ENCODE results near the gene ADAMTS12.
"Not testable (repeated sequence)": the region's sequence is repeated elsewhere in the genome, so short reads cannot be mapped to it uniquely, and the experiment has no call there.

The ADAMTS12 gene

GRCh38 chr5:33563983-33564908 lies 327.5 kb downstream of the ADAMTS12 start:
- DNase-seq, result no peak

- DNase-seq, result no peak
These were observed 328.3 kb downstream of the ADAMTS12 start for GRCh38 chr5:33563530-33563929.

- DNase-seq, result no peak
These were observed 333.3 kb downstream of the ADAMTS12 start for GRCh38 chr5:33558489-33558888.

GRCh38 chr5:33557605-33558004 lies 334.2 kb downstream of the ADAMTS12 start:
- DNase-seq, result no peak

- no peak for DNase-seq
These were observed 335.2 kb downstream of the ADAMTS12 start for GRCh38 chr5:33556330-33557328.

GRCh38 chr5:33549982-33550567 lies 341.7 kb downstream of the ADAMTS12 start:
- no peak for DNase-seq

GRCh38 chr5:33539790-33540189 lies 352.0 kb downstream of the ADAMTS12 start:
- DNase-seq, result not testable (repeated sequence)

- DNase-seq, result no peak
These were observed 352.6 kb downstream of the ADAMTS12 start for GRCh38 chr5:33539212-33539611.

GRCh38 chr5:33538201-33538600 lies 353.6 kb downstream of the ADAMTS12 start:
- DNase-seq, result no peak

GRCh38 chr5:33537240-33537639 lies 354.6 kb downstream of the ADAMTS12 start:
- DNase-seq, result no peak

- DNase-seq, result no peak
These were observed 355.0 kb downstream of the ADAMTS12 start for GRCh38 chr5:33536802-33537201.

GRCh38 chr5:33531824-33532223 lies 360.0 kb downstream of the ADAMTS12 start:
- no peak for DNase-seq

- DNase-seq, result no peak
These were observed 360.8 kb downstream of the ADAMTS12 start for GRCh38 chr5:33531037-33531298.

GRCh38 chr5:33530183-33531036 lies 361.4 kb downstream of the ADAMTS12 start:
- DNase-seq, result no peak

- no peak for DNase-seq
These were observed 364.1 kb downstream of the ADAMTS12 start for GRCh38 chr5:33527696-33528095.

GRCh38 chr5:33526755-33527154 lies 365.0 kb downstream of the ADAMTS12 start:
- no peak for DNase-seq

- no peak for DNase-seq
These were observed 367.3 kb downstream of the ADAMTS12 start for GRCh38 chr5:33524476-33524875.

GRCh38 chr5:33523208-33523771 lies 368.5 kb downstream of the ADAMTS12 start:
- DNase-seq, result no peak

- DNase-seq, result no peak
These were observed 375.4 kb downstream of the ADAMTS12 start for GRCh38 chr5:33516421-33516820.

- DNase-seq, result not testable (repeated sequence)
These were observed 376.4 kb downstream of the ADAMTS12 start for GRCh38 chr5:33515366-33515765.

- no peak for DNase-seq
These were observed 378.2 kb downstream of the ADAMTS12 start for GRCh38 chr5:33513462-33514185.

All from stimulated activated CD4-positive, alpha-beta T cell treated with anti-CD3 and anti-CD28 coated beads, Interleukin-1b, Interleukin-23, amount 100 ng/mL, for 48 hours (primary cell).